Type B pancreatic cell (in vitro differentiated cells): ENCODE results near the gene ALKBH3. TPM values are rescaled to one million over a fixed set of nuclear protein-coding genes. Genes with fewer than 3 reads are reported as not detected.

Source experiments
- DNase-seq: peaks from one replicate; pipeline ENCODE4 v3.0.0; 2021; ENCODE audit warnings: mixed read lengths; ENCODE audit not compliant: unreplicated experiment; ENCODE audit errors: extremely low spot score
- H3K27ac Mint-ChIP-seq: 2 replicates; pipeline ENCODE4 v1.8.0; 2021; ENCODE audit warnings: mild to moderate bottlenecking, mixed read lengths
- H3K27me3 Mint-ChIP-seq: 2 replicates; pipeline ENCODE4 v1.8.0; 2021; ENCODE audit warnings: mixed read lengths
- H3K36me3 Mint-ChIP-seq: 2 replicates; pipeline ENCODE4 v1.8.0; 2021; ENCODE audit warnings: mixed read lengths
- H3K4me1 Mint-ChIP-seq: one replicate; pipeline ENCODE4 v1.8.0; 2021; ENCODE audit warnings: mixed read lengths; ENCODE audit not compliant: unreplicated experiment
- H3K4me3 Mint-ChIP-seq: 2 replicates; pipeline ENCODE4 v1.8.0; 2021; ENCODE audit warnings: mild to moderate bottlenecking, mixed read lengths
- H3K9me3 Mint-ChIP-seq: 2 replicates; pipeline ENCODE4 v1.8.0; 2021; ENCODE audit warnings: mixed read lengths
- total RNA-seq: library from RNA; stranded (reverse); gene quantifications from 2 replicates; pipeline ENCODE4 v1.2.1, GENCODE V29; 2021; ENCODE audit warnings: low replicate concordance
- TF ChIP-seq, protein P1 (sequence below): fragments of 200-600 bp; sonication (generic); conservative IDR thresholded peaks from 2 replicates; pipeline ENCODE4 v1.5.0; 2021; ENCODE audit warnings: antibody characterized with exemption, mild to moderate bottlenecking

ALKBH3 gene
- total RNA-seq, 1 donor from 2014 or later, result 27.3 TPM

DNA sequence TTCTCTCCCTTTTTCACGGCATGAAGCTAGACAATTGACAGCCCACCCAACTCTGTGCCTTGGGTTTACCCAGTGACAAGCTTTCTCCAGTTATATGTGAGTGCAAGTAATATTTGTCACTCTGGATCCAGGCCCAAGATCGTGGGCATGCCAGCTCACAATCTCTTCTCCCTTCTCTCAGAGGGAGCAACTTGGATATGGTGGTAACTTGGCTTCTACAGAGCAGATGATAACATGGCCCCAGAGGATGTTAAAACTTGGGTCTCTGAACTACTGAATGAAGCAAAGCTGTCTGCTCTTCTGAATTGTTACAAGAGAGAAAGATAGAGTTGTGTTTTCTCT, 82.6 kb downstream of the ALKBH3 start:
- TF ChIP-seq, protein P1, sequence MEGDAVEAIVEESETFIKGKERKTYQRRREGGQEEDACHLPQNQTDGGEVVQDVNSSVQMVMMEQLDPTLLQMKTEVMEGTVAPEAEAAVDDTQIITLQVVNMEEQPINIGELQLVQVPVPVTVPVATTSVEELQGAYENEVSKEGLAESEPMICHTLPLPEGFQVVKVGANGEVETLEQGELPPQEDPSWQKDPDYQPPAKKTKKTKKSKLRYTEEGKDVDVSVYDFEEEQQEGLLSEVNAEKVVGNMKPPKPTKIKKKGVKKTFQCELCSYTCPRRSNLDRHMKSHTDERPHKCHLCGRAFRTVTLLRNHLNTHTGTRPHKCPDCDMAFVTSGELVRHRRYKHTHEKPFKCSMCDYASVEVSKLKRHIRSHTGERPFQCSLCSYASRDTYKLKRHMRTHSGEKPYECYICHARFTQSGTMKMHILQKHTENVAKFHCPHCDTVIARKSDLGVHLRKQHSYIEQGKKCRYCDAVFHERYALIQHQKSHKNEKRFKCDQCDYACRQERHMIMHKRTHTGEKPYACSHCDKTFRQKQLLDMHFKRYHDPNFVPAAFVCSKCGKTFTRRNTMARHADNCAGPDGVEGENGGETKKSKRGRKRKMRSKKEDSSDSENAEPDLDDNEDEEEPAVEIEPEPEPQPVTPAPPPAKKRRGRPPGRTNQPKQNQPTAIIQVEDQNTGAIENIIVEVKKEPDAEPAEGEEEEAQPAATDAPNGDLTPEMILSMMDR, result no peak
- Mint-ChIP-seq H3K27me3 (peaks cover 8% of the 10 kb centered on the region), H3K4me3 (no peak overlapping the region), H3K27ac (no peak overlapping the region), H3K9me3 (no peaks in the 10 kb centered on the region), H3K36me3 (no peaks in the 10 kb centered on the region), H3K4me1 (peaks cover 27% of the 10 kb centered on the region)
- DNase-seq, result no peak

- no peaks in the 10 kb centered on the region for H3K36me3 Mint-ChIP-seq
- DNase-seq, result no peak
- no peaks in the 10 kb centered on the region for H3K27me3 Mint-ChIP-seq
- no peak overlapping the region for H3K4me3 Mint-ChIP-seq
- H3K27ac Mint-ChIP-seq, result no peak overlapping the region
- peaks cover 15% of the 10 kb centered on the region for H3K4me1 Mint-ChIP-seq
- H3K9me3 Mint-ChIP-seq, result no peaks in the 10 kb centered on the region
- TF ChIP-seq, protein P1, result no peak
Measured at GRCh38 chr11:43967661-43968060, 87.0 kb downstream of the ALKBH3 start.

GRCh38 chr11:43968719-43969118, 88.1 kb downstream of the ALKBH3 start:
- peaks cover 3% of the 10 kb centered on the region for H3K27me3 Mint-ChIP-seq
- H3K9me3 Mint-ChIP-seq, result peaks cover 4% of the 10 kb centered on the region
- H3K4me1 Mint-ChIP-seq, result peaks cover 5% of the 10 kb centered on the region
- H3K36me3 Mint-ChIP-seq, result no peaks in the 10 kb centered on the region
- no peak overlapping the region for H3K27ac Mint-ChIP-seq
- no peak for DNase-seq
- H3K4me3 Mint-ChIP-seq, result no peak overlapping the region
- TF ChIP-seq, protein P1, result no peak

DNA sequence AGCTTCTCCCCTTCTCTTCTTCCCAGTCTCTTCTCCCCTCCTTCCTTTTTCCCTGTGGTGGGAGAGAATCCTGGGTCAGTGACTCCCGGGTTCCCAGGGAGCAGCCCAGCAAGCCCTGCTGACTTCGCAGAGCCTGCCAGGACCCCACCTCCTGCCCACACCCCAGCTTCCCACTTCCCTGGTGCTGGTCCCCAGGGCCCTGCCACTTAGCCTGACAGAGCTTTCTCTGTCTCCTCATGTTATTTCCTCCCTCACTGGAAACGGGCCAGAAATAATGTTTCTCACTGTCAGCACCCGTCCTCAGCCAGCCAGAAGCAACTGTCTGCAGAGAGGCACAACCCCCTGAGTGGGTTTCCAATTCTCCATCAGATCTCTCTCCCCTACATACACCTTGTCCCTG, 88.9 kb downstream of the ALKBH3 start:
- no peaks in the 10 kb centered on the region for H3K36me3 Mint-ChIP-seq
- H3K27ac Mint-ChIP-seq, result no peak overlapping the region
- H3K4me1 Mint-ChIP-seq, result peaks cover 5% of the 10 kb centered on the region
- H3K27me3 Mint-ChIP-seq, result peaks cover 3% of the 10 kb centered on the region
- H3K4me3 Mint-ChIP-seq, result no peak overlapping the region
- no peak for DNase-seq
- H3K9me3 Mint-ChIP-seq, result peaks cover 5% of the 10 kb centered on the region
- TF ChIP-seq, protein P1, result no peak

Other genes starting within 250 kb of the ALKBH3 start
- gene HSD17B12, start 200.1 kb upstream of the ALKBH3 start, total RNA-seq, result 99.0 and 111 TPM in 2 replicates
- 1.5 and 5.2 TPM in 2 replicates for gene C11orf96, start 61.8 kb downstream of the ALKBH3 start, total RNA-seq
- gene ACCSL, start 167.2 kb downstream of the ALKBH3 start, total RNA-seq, result not detected in 2 replicates
- 14.2 and 17.9 TPM in 2 replicates for gene ACCS, start 185.4 kb downstream of the ALKBH3 start, total RNA-seq
- 45.8 and 62.7 TPM in 2 replicates for gene EXT2, start 214.8 kb downstream of the ALKBH3 start, total RNA-seq